Uterus (tissue), 4 donors: ENCODE measurements around the gene COG4. TPM values are rescaled to one million over a fixed set of nuclear protein-coding genes. Genes with fewer than 3 reads are reported as not detected.

Experiments
- DNase-seq, 2 donors: peaks; one replicate each; pipeline ENCODE4 v3.0.0-alpha.2; 2019 to 2020
- H3K27ac ChIP-seq, 2 donors: fragments of 200-600 bp; sonication (generic); 1 replicate in 1 of 2; 2 replicates in 1 of 2; pipeline ENCODE4 v1.5.1; 2016 to 2018
- H3K27me3 ChIP-seq, 2 donors: fragments of 200-600 bp; sonication (generic); one replicate each; pipeline ENCODE4 v1.5.1; 2018 to 2019; ENCODE audit warnings: control low read depth in 1 of 2
- H3K36me3 ChIP-seq, 2 donors: fragments of 200-600 bp; sonication (generic); one replicate each; pipeline ENCODE4 v1.5.1; 2019; ENCODE audit warnings: control low read depth in 1 of 2
- H3K4me1 ChIP-seq, 2 donors: fragments of 200-600 bp; sonication (generic); one replicate each; pipeline ENCODE4 v1.5.1; 2018 to 2019; ENCODE audit warnings: control low read depth in 1 of 2
- H3K4me3 ChIP-seq, 2 donors: fragments of 200-600 bp; sonication (generic); 1 replicate in 1 of 2; 2 replicates in 1 of 2; pipeline ENCODE4 v1.5.1; 2018 to 2019; ENCODE audit warnings: mild to moderate bottlenecking in 1 of 2
- H3K9me3 ChIP-seq, 2 donors: fragments of 200-600 bp; sonication (generic); one replicate each; pipeline ENCODE4 v1.5.1; 2019; ENCODE audit warnings: control low read depth in 1 of 2
- POLR2A ChIP-seq, 2 donors: fragments of 450-650 bp; IDR thresholded peaks; one replicate each; pipeline ENCODE4 v1.6.1; 2016; ENCODE audit warnings: antibody characterized with exemption in 2 of 2, mild to moderate bottlenecking in 1 of 2, moderate library complexity in 1 of 2
- intact Hi-C: fragments of 100-400 bp; cut with DNase I; formaldehyde crosslinking; loops from one replicate; pipeline ENCODE4 v1.15.1; 2023; ENCODE audit warnings: low total_unique reads
- total RNA-seq, 4 donors: library from RNA; depleted of rRNA in 3 of 4; stranded (reverse); fragments of >200 nt in 3 of 4; gene quantifications; one replicate each; pipeline versions ENCODE4 v1.1.0 to v1.2.4, GENCODE V29; 2014 to 2023
- TF ChIP-seq, protein P1 (sequence below), 4 experiments: fragments of 200-600 bp in 2 of 4; fragments of 450-650 bp in 2 of 4; sonication (generic) in 2 of 4; IDR thresholded peaks; one replicate each; pipeline ENCODE4 v1.5.1; 2016 to 2019; ENCODE audit warnings: antibody characterized with exemption in 4 of 4, mild to moderate bottlenecking in 2 of 4, moderate library complexity in 1 of 4
- donor health status: DM: yes; HTN: yes; CAD: no.

COG4 gene
- 100 to 1,000 TPM in 1 of 4 donors, 10 to 100 TPM in 3; 33.3 to 137 (median 67.1) TPM for total RNA-seq

DNA sequence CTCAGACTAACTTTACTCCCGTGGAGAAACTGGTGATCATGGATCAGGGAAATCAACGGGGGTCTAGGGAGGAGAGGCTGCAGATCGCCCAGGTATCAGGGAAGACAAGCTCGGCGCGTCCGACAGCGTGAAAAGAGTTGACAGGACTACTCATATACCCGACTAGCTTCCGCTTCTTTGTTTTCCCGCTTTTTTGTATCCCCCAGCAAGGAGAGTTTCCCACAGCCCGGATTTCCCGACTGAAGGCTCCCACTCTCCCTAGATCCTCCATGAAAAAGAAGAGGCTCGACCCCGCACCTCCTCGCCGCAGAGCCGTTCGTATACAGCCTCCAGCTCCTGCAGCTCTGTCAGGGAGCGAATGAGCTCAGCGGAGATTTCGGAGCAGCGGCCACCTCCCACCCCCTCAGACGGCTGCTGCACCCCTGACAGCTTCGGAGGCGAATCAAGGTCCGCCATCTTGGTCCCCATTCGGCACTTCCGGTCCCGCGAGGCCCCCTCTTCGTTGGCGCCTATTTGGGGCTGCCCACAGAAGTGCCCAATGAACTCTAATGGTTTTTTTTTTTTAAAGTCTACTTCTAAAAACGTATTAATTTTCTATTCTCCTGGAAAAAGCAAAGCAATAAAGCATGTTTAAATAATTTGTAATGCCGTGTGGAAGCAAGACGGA is at the start of gene COG4:
COG4 (minus strand) TSS at position 479 of the 667 bp plus-strand sequence; CDS start at position 468, 11 bp downstream.
- no peak for TF ChIP-seq POLR2A (IDR thresholded peaks at IDR 0.05)
- TF ChIP-seq, protein P1, sequence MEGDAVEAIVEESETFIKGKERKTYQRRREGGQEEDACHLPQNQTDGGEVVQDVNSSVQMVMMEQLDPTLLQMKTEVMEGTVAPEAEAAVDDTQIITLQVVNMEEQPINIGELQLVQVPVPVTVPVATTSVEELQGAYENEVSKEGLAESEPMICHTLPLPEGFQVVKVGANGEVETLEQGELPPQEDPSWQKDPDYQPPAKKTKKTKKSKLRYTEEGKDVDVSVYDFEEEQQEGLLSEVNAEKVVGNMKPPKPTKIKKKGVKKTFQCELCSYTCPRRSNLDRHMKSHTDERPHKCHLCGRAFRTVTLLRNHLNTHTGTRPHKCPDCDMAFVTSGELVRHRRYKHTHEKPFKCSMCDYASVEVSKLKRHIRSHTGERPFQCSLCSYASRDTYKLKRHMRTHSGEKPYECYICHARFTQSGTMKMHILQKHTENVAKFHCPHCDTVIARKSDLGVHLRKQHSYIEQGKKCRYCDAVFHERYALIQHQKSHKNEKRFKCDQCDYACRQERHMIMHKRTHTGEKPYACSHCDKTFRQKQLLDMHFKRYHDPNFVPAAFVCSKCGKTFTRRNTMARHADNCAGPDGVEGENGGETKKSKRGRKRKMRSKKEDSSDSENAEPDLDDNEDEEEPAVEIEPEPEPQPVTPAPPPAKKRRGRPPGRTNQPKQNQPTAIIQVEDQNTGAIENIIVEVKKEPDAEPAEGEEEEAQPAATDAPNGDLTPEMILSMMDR (IDR thresholded peaks at IDR 0.05) = no peak
- peaks cover 16 to 33% of the 10 kb centered on the region in 2 donors for H3K4me1 ChIP-seq
- intact Hi-C loops = loop anchor here (10.0 kb wide), 1 partner anchor 132 kb away; no protein-coding TSS in a partner anchor

DNA sequence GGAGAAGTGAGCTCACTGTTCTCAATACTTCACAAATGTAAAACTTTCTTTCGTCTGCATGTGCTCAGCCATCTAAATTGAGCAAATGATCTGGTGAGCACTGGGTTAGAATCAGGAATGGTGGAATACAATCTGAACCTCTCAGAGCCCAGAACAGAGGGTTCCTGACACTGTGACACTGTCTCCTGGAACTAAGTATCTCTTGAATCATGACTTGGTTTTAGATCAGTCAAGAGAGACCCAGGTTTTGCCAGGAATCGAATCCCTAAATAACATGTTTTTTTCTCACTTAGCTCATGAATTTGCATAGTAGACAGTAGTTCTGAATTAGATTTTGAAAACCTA is 49.5 kb upstream of the COG4 start:
- no peaks in the 10 kb centered on the region for H3K9me3 ChIP-seq
- H3K27ac ChIP-seq = peak overlapping the region; percentile 46 to 62
- H3K4me3 ChIP-seq = no peak overlapping the region
- no peak for DNase-seq
- no peak for TF ChIP-seq POLR2A (IDR thresholded peaks at IDR 0.05)
- TF ChIP-seq, protein P1 (IDR thresholded peaks at IDR 0.05) = no peak
- no peaks in the 10 kb centered on the region for H3K27me3 ChIP-seq
- H3K36me3 ChIP-seq = no peaks in the 10 kb centered on the region
- intact Hi-C loops = no loop called here
- no peaks in the 10 kb centered on the region for H3K4me1 ChIP-seq

More for the DNA sequence above, at the start of gene COG4:
- peak; percentile 80 to 85 for DNase-seq
- Histone ChIP-seq H3K9me3 (no peaks in the 10 kb centered on the region), H3K27me3 (no peaks in the 10 kb centered on the region), H3K4me3 (peak within 1 kb of the TSS; percentile 90 to 95), H3K36me3 (no peaks in the 10 kb centered on the region), H3K27ac (peak within 1 kb of the TSS; percentile 89 to 90)

DNA sequence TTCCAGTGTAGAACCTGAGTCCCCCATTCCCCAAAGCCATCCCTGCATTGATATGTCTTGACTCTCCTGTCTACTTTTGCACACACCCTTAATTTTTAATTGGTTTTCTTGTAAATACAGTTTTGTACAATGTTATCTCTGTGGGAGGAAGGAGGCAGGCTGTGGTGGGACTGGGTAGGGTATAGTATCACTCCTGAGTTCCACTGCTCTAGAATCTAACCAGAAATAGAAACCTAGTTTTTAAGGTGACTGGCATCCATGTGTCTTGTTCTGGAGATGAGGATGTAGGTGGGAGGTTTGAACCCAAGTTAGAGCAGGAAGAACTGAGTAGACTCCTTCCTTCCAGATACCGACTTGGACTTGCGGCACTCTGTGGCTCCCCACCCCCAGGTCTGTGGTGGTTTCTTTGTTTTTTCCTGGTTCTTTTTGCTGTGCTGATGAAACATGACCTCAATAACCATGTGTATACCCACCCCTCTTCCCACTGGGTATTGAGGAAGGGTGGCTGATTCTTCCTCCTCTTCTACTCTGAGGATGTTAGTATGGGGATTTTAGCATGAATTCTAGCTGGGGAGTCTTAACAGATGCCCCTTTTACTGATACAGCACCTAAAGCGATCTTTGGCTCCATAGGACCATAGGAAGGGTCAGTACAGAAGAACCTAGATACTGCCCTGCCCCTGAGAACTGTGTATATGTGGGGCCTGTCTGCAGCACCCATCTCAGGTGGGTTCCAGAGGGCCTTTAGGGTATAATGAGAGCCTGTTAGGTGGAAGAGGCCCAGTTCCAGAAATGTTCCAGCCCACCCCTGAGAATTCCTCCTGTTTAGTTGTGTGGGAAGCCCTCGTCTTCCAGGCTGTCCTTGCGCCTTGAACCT is 48.9 kb upstream of the COG4 start:
- Histone ChIP-seq H3K27me3 (no peaks in the 10 kb centered on the region), H3K4me3 (no peak overlapping the region), H3K4me1 (no peaks in the 10 kb centered on the region), H3K27ac (peak overlapping the region in 1 of 2 donors; percentile 62), H3K9me3 (no peaks in the 10 kb centered on the region), H3K36me3 (no peaks in the 10 kb centered on the region)
- intact Hi-C loops = no loop called here
- DNase-seq = no peak
- TF ChIP-seq POLR2A (IDR thresholded peaks at IDR 0.05) = no peak
- TF ChIP-seq, protein P1 (IDR thresholded peaks at IDR 0.05) = no peak

DNA sequence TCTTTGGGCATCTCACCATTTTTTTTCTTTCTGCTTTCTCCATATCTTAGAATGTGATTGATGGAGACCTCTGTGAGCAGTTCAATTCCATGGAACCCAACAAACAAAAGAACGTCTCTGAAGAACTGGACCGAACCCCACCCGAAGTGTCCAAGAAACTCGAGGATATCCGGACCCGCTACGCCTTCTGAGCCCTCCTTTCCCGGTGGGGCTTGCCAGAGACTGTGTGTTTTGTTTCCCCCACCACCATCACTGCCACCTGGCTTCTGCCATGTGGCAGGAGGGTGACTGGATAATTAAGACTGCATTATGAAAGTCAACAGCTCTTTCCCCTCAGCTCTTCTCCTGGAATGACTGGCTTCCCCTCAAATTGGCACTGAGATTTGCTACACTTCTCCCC is 48.3 kb upstream of the COG4 start:
- H3K36me3 ChIP-seq = no peaks in the 10 kb centered on the region
- no peaks in the 10 kb centered on the region for H3K4me1 ChIP-seq
- TF ChIP-seq, protein P1 (IDR thresholded peaks at IDR 0.05) = no peak
- TF ChIP-seq POLR2A (IDR thresholded peaks at IDR 0.05) = no peak
- no peaks in the 10 kb centered on the region for H3K9me3 ChIP-seq
- H3K27ac ChIP-seq = peak overlapping the region in 1 of 2 donors; percentile 62
- no peaks in the 10 kb centered on the region for H3K27me3 ChIP-seq
- no peak for DNase-seq
- H3K4me3 ChIP-seq = no peak overlapping the region
- intact Hi-C loops = no loop called here
